ENCODE data around the gene NCDN.
A peak's percentile ranks its signal among the peaks of the same experiment; 100 is the strongest.

The NCDN gene

GRCh38 chr1:35559317-35559944, 1.8 kb downstream of the NCDN start:
- no peak for DNase-seq (ENCODE audit: insufficient read length, low spot score)
- no peak for TF ChIP-seq CTCF (IDR thresholded peaks at IDR 0.05; ENCODE audit: insufficient read depth, missing control alignments)
- no peak for FAIRE-seq

GRCh38 chr1:35560256-35561225, 2.9 kb downstream of the NCDN start:
- no peak for TF ChIP-seq CTCF (IDR thresholded peaks at IDR 0.05; ENCODE audit: insufficient read depth, missing control alignments)
- no peak for DNase-seq (ENCODE audit: insufficient read length, low spot score)
- FAIRE-seq = no peak

- FAIRE-seq (no peak), DNase-seq (ENCODE audit: insufficient read length, low spot score) (no peak)
- no peak for TF ChIP-seq CTCF (IDR thresholded peaks at IDR 0.05; ENCODE audit: insufficient read depth, missing control alignments)
Observed at GRCh38 chr1:35561297-35561971, 3.8 kb downstream of the NCDN start.

- no peak for DNase-seq (ENCODE audit: insufficient read length, low spot score)
- FAIRE-seq = no peak
- no peak for TF ChIP-seq CTCF (IDR thresholded peaks at IDR 0.05; ENCODE audit: insufficient read depth, missing control alignments)
Observed at GRCh38 chr1:35561972-35562680, 4.5 kb downstream of the NCDN start.

- FAIRE-seq (no peak), DNase-seq (ENCODE audit: insufficient read length, low spot score) (no peak)
- no peak for TF ChIP-seq CTCF (IDR thresholded peaks at IDR 0.05; ENCODE audit: insufficient read depth, missing control alignments)
Observed at GRCh38 chr1:35563166-35563565, 5.6 kb downstream of the NCDN start.

- DNase-seq (ENCODE audit: insufficient read length, low spot score) (peak; percentile 89), FAIRE-seq (no peak)
Observed at GRCh38 chr1:35564037-35564883, 6.7 kb downstream of the NCDN start.

More at GRCh38 chr1:35564037-35564883, 6.7 kb downstream of the NCDN start:
- TF ChIP-seq CTCF (IDR thresholded peaks at IDR 0.05; ENCODE audit: insufficient read depth, missing control alignments) = peak; percentile 82

All from D721Med (cell line).